Measurements from ENCODE around the gene RAD51C.
A peak's percentile ranks its signal among the peaks of the same experiment; 100 is the strongest.
"Not testable (repeated sequence)": the region's sequence is repeated elsewhere in the genome, so short reads cannot be mapped to it uniquely, and the experiment has no call there.

RAD51C gene

GRCh38 chr17:58684462-58684861 lies 7.9 kb upstream of the RAD51C start:
- DNase-seq: not testable (repeated sequence)

- DNase-seq: peak; percentile 93
Measured at GRCh38 chr17:58686980-58687379, 5.4 kb upstream of the RAD51C start.

- no peak for DNase-seq
Measured at GRCh38 chr17:58688521-58688920, 3.9 kb upstream of the RAD51C start.

DNA sequence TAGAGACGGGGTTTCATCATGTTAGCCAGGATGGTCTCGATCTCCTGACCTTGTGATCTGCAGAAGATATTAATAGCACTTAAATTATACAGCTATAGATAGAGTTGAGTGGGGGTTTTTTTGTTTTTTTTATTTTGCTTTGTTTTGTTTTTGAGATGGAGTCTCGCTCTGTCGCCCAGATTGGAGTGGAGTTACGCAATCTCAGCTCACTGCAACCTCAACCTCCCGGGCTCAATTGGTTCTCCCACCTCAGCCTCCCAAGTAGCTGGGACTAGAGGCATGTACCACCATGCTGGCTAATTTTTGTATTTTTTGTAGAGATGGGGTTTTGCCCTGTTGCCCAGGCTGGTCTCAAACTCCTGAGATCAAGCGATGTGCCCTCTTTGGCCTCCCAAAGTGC lies 2.4 kb upstream of the RAD51C start:
- DNase-seq: not testable (repeated sequence)

DNA sequence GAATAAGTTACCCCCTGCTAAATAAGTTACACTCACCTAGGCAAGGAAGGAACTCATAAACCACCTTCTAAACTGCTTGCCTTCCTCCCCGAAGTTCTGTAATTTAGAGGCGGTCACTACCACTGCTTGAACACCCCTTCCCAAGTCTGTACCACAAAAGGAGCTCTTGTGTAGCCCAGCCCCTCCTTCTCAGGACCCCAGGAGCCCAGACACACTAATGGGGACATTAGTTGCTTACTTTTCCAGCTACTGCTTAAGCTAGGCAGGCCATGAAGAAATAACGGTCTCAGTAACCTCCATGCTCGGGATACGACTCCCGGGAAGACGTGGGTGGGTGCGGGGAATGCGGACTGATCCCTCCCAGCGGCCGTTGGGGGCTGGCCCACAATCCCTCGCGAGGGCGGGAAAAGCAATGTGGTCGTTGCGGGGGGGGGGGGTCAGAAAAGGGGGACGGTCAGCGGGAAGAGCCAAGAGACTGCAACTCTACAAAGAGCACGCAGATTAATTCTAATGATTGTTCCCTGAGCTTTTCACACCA lies 632 bp upstream of the RAD51C start, which contains the start of gene TEX14:
Gene TEX14, minus strand, starts transcription at position 345 of the 538 bp plus-strand sequence. CDS start 40,044 bp downstream, outside the sequence.
- DNase-seq: no peak

DNA sequence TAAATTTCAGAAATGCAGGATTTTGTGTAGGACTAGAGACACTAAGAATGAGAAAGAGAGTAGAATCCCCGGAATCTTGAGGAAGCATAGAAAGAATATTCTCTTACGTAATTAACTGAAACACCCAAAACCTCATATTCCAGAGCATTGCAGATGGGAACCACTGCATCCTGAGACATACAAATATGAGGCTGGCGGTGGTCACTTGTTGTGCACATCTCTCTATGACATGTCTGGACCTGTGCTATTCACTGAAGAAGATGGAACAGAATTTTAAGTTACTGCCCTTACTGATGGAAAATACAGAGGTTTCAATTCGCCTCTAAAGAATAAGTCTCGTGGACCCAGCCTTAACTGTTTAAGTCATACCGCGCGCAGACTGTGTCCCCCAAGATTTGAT lies 806 bp downstream of the RAD51C start:
- DNase-seq: no peak

GRCh38 chr17:58693751-58694150 lies 1.3 kb downstream of the RAD51C start:
- no peak for DNase-seq

DNA sequence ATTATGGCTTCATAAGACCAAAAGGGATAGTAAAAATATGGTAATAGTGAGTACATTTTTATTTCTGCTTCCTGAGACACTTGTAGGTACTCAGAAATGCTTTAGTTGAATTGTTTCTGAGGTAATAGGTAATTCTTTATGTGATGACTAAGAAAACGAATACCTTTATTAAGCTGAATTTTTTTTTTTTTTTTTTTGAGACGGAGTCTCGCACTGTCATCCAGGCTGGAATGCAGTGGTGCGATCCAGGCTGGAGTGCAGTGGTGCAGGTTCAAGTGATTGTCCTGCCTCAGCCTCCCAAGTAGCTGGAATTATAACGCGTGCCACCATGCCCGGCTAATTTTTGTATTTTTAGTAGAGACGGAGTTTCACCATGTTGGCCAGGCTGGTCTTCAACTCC lies 1.9 kb downstream of the RAD51C start:
- DNase-seq: no peak

DNA sequence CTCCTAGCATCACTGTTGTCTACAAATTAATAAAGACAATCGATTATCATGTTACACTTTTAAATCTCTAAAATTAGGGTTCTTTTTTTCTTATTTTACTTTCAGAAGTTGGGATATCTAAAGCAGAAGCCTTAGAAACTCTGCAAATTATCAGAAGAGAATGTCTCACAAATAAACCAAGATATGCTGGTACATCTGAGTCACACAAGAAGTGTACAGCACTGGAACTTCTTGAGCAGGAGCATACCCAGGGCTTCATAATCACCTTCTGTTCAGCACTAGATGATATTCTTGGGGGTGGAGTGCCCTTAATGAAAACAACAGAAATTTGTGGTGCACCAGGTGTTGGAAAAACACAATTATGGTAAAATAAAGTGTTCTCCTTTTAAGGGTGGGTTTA lies 2.4 kb downstream of the RAD51C start:
- no peak for DNase-seq

DNA sequence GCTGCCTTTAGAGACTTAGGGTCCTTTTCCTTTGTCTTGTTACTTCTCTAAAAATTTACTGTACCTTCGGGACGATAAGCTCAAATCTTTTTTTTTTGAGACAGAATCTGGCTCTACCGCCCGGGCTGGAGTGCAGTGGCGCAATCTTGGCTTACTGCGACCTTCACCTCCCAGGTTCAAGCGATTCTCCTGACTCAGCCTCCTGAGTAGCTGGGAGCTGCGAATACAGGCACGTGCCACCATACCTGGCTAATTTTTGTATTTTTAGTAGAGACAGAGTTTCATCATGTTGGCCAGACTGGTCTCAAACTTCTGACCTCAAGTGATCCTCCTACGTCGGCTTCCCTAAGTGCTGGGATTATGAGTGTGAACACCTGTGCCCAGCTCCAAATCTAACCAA lies 7.4 kb downstream of the RAD51C start:
- no peak for DNase-seq

DNA sequence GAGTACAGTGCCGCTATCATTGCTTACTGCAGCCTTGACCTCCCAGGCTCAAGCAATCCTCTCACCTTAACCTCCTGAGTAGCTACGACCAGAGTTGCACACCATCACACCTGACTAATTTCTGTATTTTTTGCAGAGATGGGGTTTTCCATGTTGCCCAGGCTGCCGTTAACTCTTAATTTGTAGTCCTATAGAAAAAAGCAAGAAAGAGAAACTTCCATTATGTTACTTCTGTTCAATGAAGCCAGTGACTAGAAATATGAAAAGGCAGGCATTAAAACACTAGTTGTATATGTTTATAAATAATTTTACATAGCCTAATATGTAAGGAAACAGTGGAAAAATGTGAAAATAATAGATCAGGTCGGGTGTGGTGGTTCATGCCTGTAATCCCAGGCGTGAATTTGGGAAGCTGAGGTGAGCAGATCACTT lies 9.7 kb downstream of the RAD51C start:
- no peak for DNase-seq

GRCh38 chr17:58702708-58703107 lies 10.3 kb downstream of the RAD51C start:
- DNase-seq: no peak

DNA sequence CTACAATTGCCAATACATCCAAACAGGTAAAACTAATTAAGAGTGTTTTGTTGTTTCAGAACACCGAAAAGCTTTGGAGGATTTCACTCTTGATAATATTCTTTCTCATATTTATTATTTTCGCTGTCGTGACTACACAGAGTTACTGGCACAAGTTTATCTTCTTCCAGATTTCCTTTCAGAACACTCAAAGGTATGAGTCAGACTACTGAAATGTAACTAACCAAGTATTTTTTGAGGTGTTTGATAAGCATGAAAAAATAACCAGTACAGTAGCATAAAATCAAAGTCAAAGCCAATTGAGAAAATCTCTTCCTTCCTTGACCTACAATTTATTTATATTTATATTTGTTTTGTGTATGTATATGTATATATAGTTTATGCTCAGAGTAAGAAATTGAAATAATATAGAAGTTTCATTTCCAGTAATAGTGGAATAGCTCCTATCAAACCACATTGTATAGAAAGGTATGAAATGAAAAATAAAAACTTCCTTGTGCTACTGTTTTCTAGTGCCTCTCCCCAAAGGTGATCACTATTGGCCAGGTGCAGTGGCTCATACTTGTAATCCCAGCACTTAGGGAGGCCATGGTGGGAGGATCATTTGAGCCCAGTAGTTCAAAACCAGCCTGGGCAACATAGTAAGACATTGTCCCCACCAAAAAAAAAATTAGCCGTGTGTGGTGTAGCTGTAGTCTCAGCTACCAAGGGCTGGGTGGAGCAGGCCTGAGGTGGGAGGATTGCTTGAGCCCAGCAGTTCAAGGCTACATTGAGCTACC lies 10.9 kb downstream of the RAD51C start:
- no peak for DNase-seq

GRCh38 chr17:58703916-58704286 lies 11.5 kb downstream of the RAD51C start:
- no peak for DNase-seq

- peak; percentile 42 for DNase-seq
Measured at GRCh38 chr17:58706351-58707140, 14.1 kb downstream of the RAD51C start.

DNA sequence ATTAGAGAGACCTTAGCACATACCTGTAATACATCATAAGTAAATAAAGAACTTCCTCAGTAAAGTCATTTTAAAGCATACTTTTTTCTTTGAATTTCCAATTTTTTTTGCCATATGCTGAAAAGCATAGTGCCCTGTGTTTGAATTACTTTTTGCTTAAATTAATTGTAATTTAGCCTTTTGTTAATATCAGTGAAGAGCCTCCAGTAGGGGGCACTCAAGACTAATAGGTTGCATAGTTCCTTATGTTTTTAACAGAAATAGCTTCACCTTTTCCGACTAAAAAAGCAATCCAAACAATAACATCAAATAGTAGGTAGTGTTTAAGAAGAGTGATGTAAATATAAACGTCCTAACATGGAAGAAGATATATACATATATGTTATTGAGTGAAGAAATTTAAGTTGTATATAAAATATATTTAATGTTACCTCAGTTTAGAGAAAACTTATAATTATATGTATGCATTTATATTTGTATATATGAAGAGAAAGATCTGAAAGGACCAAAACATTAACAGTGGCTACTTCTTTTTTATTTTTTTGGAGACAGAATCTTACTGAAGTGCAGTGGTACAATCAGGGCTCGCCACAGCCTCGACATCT lies 18.6 kb downstream of the RAD51C start:
- DNase-seq: no peak

- DNase-seq: no peak
Measured at GRCh38 chr17:58722274-58722673, 29.9 kb downstream of the RAD51C start.

DNA sequence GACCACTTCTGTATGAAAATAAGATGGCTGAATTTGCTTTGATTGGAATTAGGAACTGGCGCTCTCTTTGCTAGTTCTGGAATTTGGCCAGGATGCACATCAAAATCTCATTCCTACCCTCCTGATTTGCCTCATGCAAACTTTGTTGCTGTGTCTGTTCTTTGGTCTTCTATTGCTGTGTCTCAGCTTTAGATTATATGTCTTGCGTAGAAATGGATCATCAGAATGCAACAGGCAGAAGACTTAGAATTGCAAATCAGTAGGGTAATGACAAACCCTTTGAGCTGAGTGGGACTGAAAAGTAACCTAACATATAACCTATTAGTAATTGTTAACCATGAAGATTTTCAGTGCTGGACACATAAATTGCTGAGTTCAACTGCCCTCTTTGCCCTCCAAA lies 30.3 kb downstream of the RAD51C start:
- DNase-seq: no peak

- DNase-seq: no peak
Measured at GRCh38 chr17:58728798-58729197, 36.4 kb downstream of the RAD51C start.

- DNase-seq: no peak
Measured at GRCh38 chr17:58730937-58731336, 38.5 kb downstream of the RAD51C start.

DNA sequence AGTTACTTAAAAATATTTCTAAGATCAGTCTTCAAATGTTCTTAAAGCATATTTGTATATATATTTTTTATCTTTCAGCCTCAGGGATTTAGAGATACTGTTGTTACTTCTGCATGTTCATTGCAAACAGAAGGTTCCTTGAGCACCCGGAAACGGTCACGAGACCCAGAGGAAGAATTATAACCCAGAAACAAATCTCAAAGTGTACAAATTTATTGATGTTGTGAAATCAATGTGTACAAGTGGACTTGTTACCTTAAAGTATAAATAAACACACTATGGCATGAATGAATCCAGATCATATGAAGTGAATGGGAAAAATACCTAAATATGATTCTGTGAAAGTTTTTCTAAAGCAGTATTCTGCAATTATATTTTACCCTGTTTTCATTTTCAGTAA lies 41.6 kb downstream of the RAD51C start:
- no peak for DNase-seq

- no peak for DNase-seq
Measured at GRCh38 chr17:58734811-58735210, 42.4 kb downstream of the RAD51C start.

DNA sequence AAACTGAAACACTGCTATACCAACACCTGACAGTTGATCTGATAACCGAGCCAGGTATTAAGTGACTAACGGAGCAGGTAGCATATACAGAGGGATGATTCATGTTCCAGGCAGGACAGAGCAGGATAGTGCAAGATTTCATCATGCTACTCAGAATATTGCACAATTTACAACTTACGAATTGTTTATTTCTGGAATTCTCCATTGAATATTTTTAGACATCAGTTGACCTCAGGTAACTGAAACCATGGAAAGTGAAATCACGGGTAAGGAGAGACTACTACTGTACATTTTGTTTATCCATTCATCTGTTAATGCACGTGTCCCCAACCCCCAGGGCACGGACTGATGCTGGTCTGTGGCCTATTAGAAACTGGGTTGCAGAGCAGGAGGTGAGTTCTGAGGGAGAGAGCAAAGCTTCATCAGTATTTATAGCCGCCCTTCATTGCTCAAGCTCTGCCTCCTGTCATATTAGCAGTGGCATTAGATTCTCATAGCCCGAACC lies 48.8 kb downstream of the RAD51C start:
- no peak for DNase-seq
